CD4-positive, alpha-beta T cell (primary cell): ENCODE data around the gene CAPN9. TPM values are rescaled to one million over a fixed set of nuclear protein-coding genes. Genes with fewer than 3 reads are reported as not detected.

Experiments
- ATAC-seq: fragments of 200-7000 bp; cut with Tn5 transposase; one replicate; pipeline ENCODE4 v1.10.0; 2022; ENCODE audit warnings: mild to moderate bottlenecking; ENCODE audit not compliant: poor library complexity
- CTCF ChIA-PET: fragments of 350-600 bp; sonication (Branson Sonifier 250); formaldehyde crosslinking; loops from one replicate; lab custom pipeline; 2021; ENCODE audit warnings: antibody characterized with exemption, inconsistent platforms; lab: Charles Lee
- POLR2A ChIA-PET: fragments of 350-600 bp; sonication (Branson Sonifier 250); formaldehyde crosslinking; loops from one replicate; lab custom pipeline; 2021; ENCODE audit warnings: antibody characterized with exemption, inconsistent platforms; lab: Charles Lee
- DNase-seq, 14 experiments: peaks; one replicate each; pipeline ENCODE4 v3.0.0-alpha.2; 2013 to 2020; ENCODE audit warnings: mixed read lengths in 2 of 14
- H3K27ac ChIP-seq, 2 donors: one replicate each; pipeline versions ENCODE4 v1.5.1 to v1.7.0; 2013; ENCODE audit warnings: low read length in 2 of 2, low read depth in 1 of 2, mild to moderate bottlenecking in 1 of 2
- H3K27me3 ChIP-seq, 2 experiments: 1 replicate in 1 of 2; 2 replicates in 1 of 2; pipeline versions ENCODE4 v1.6.1 to v1.7.0; 2013; ENCODE audit warnings: low read length in 2 of 2, control low read depth in 1 of 2, mild to moderate bottlenecking in 1 of 2, moderate library complexity in 1 of 2; ENCODE audit not compliant: insufficient read depth in 2 of 2, control insufficient read depth in 1 of 2
- H3K36me3 ChIP-seq: one replicate; pipeline ENCODE4 v1.6.1; 2013; ENCODE audit warnings: low read length, control low read depth; ENCODE audit not compliant: insufficient read depth
- H3K4me1 ChIP-seq: one replicate; pipeline ENCODE4 v1.6.1; 2013; ENCODE audit warnings: low read length, control low read depth; ENCODE audit not compliant: insufficient read depth
- H3K4me3 ChIP-seq: one replicate; pipeline ENCODE4 v1.5.1; 2013; ENCODE audit warnings: mild to moderate bottlenecking, low read length, moderate library complexity
- H3K9me3 ChIP-seq, 2 experiments: 1 replicate in 1 of 2; 2 replicates in 1 of 2; pipeline versions ENCODE4 v1.6.1 to v1.7.0; 2013; ENCODE audit warnings: low read length in 2 of 2, mild to moderate bottlenecking in 2 of 2, control low read depth in 1 of 2, moderate library complexity in 1 of 2; ENCODE audit not compliant: control insufficient read depth in 1 of 2, insufficient read depth in 1 of 2
- H3K27ac Mint-ChIP-seq: one replicate; pipeline ENCODE4 v1.8.0; 2020; ENCODE audit warnings: mixed read lengths
- H3K27me3 Mint-ChIP-seq: one replicate; pipeline ENCODE4 v1.8.0; 2021; ENCODE audit warnings: mixed read lengths
- H3K36me3 Mint-ChIP-seq: one replicate; pipeline ENCODE4 v1.8.0; 2021; ENCODE audit warnings: low read depth, mixed read lengths
- H3K4me1 Mint-ChIP-seq: one replicate; pipeline ENCODE4 v1.8.0; 2021; ENCODE audit warnings: low read depth, mixed read lengths
- H3K4me3 Mint-ChIP-seq: one replicate; pipeline ENCODE4 v1.8.0; 2020; ENCODE audit warnings: mild to moderate bottlenecking, mixed read lengths
- H3K9me3 Mint-ChIP-seq: one replicate; pipeline ENCODE4 v1.8.0; 2020; ENCODE audit warnings: mixed read lengths
- CTCF ChIP-seq: fragments of 200-600 bp; IDR thresholded peaks from one replicate; pipeline ENCODE4 v1.8.0; 2022; ENCODE audit warnings: antibody characterized with exemption, mild to moderate bottlenecking
- intact Hi-C, 2 experiments: fragments of 100-400 bp; cut with DNase I in 1 of 2; cut with micrococcal nuclease in 1 of 2; formaldehyde crosslinking; loops; one replicate each; pipeline versions ENCODE4 v1.15.1 to v1.9.0; 2023 to 2025; cut with DNase I, micrococcal nuclease
- total RNA-seq, 174 experiments: library from RNA in 2 of 174; stranded (reverse) in 2 of 174; gene quantifications; one replicate each; pipeline ENCODE4 v1.2.3 and lab custom pipeline; 2021 to 2026

Gene CAPN9
- total RNA-seq, 2 experiments from 2014 or later: not detected

GRCh38 chr1:230823931-230824381, 76.8 kb downstream of the CAPN9 start:
- no peak for TF ChIP-seq CTCF
- Mint-ChIP-seq H3K9me3 (no peaks in the 10 kb centered on the region), H3K27me3 (peaks cover 15% of the 10 kb centered on the region)

GRCh38 chr1:230824551-230824918, 77.3 kb downstream of the CAPN9 start:
- Histone ChIP-seq H3K4me1 (no peaks in the 10 kb centered on the region), H3K9me3 (no peaks in the 10 kb centered on the region), H3K4me3 (no peak overlapping the region), H3K27me3 (no peaks in the 10 kb centered on the region), H3K36me3 (no peaks in the 10 kb centered on the region), H3K27ac (no peak overlapping the region)
- Mint-ChIP-seq H3K4me3 (no peak overlapping the region), H3K9me3 (no peaks in the 10 kb centered on the region), H3K4me1 (no peaks in the 10 kb centered on the region), H3K27me3 (peaks cover 15% of the 10 kb centered on the region), H3K36me3 (no peaks in the 10 kb centered on the region), H3K27ac (no peak overlapping the region)
- POLR2A ChIA-PET: no interaction called here
- no peak for TF ChIP-seq CTCF
- ATAC-seq: no peak
- intact Hi-C loops: no loop called here
- DNase-seq: no peak
- CTCF ChIA-PET: no interaction called here

More at GRCh38 chr1:230823931-230824381, 76.8 kb downstream of the CAPN9 start:
- H3K27me3 ChIP-seq: no peaks in the 10 kb centered on the region
- no peak overlapping the region for H3K27ac ChIP-seq
- CTCF ChIA-PET: no interaction called here
- no peaks in the 10 kb centered on the region for H3K36me3 ChIP-seq
- H3K4me3 ChIP-seq: no peak overlapping the region
- intact Hi-C loops: no loop called here
- POLR2A ChIA-PET: no interaction called here
- no peaks in the 10 kb centered on the region for H3K9me3 ChIP-seq
- no peaks in the 10 kb centered on the region for H3K36me3 Mint-ChIP-seq
- no peaks in the 10 kb centered on the region for H3K4me1 Mint-ChIP-seq
- H3K27ac Mint-ChIP-seq: no peak overlapping the region
- ATAC-seq (no peak), DNase-seq (no peak)
- H3K4me3 Mint-ChIP-seq: no peak overlapping the region
- no peaks in the 10 kb centered on the region for H3K4me1 ChIP-seq

DNA sequence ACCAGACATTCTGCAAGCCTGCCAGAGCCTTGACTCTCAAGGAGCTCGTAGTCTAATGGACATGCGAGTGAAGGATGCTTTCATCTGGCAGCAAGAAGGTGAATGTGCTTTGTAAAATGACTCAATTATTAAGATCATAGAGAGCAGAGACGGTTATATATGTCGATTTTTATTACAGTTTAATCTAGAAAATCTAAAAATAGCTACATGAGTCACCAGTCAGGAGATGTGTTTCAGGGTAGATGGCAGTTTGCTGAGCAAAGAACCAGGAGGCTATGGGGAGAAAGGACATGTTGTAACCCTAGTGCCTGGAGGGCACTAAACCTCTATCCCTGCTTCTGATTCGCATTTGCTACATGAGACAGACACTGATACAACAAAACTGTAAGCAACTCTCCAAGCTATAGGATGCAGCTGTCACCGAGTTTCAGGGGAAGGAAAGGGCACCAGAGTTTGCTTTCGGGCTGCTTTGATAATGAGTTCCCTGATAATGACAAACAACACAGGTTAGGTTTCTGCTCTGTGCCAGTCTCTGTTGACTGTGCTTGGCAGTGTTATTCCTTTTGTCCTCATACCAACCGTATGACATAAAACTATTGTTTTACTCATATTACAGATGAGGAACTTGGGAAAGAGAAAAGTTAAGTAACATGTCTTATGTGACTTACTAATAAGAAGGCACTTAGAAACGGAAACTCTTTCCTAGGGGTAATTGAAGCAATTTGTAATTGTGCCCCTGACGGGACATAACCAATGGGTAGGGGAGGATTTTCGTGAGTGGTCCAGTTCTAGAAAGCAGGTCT, 77.9 kb downstream of the CAPN9 start:
- H3K9me3 Mint-ChIP-seq: no peaks in the 10 kb centered on the region

More for the DNA sequence above, 77.9 kb downstream of the CAPN9 start:
- no peak overlapping the region for H3K27ac Mint-ChIP-seq
- H3K36me3 Mint-ChIP-seq: no peaks in the 10 kb centered on the region
- no peaks in the 10 kb centered on the region for H3K4me1 ChIP-seq
- H3K27me3 ChIP-seq: no peaks in the 10 kb centered on the region
- ATAC-seq (no peak), DNase-seq (no peak)
- no peak overlapping the region for H3K4me3 ChIP-seq
- intact Hi-C loops: no loop called here
- H3K36me3 ChIP-seq: no peaks in the 10 kb centered on the region
- no peak overlapping the region for H3K27ac ChIP-seq
- H3K4me1 Mint-ChIP-seq: no peaks in the 10 kb centered on the region
- CTCF ChIA-PET: no interaction called here
- POLR2A ChIA-PET: no interaction called here
- no peaks in the 10 kb centered on the region for H3K9me3 ChIP-seq
- no peak overlapping the region for H3K4me3 Mint-ChIP-seq
- TF ChIP-seq CTCF: no peak
- H3K27me3 Mint-ChIP-seq: peaks cover 12% of the 10 kb centered on the region
